Measurements from ENCODE around the gene PPY.

The PPY gene

DNA sequence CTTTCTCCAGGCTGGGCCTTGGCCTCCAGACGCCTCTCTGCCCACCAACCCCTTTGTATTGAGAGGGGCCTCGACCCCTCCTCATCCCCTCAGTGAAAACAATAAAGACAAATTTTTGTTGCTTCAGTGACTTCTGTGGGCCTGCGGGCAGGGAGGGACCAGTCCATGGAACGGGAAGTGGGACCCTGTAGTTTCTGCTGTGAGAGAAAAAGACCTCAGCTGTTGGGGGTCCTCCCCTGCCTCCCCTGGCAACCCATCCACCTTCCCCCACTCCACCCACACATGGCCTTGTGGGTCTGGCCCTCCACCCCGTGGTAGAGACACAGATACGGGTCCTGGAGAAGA is 3.5 kb downstream of the PPY start:
- DNase-seq (ENCODE audit: low read depth, low spot score) = no peak
- H3K4me3 ChIP-seq (ENCODE audit: low read depth, low read length) = no peak overlapping the region
- CTCF ChIA-PET = interaction anchor here (1.1 to 16.0 kb wide), 8 partner anchors 9 to 105 kb away, joined by 3 to 320 read pairs (median 7); partner anchors contain the start of genes CD300LG and NAGS
- POLR2A ChIA-PET = no interaction called here
- no peak for TF ChIP-seq CTCF (IDR thresholded peaks at IDR 0.05; ENCODE audit: insufficient read depth, low read length, missing control alignments)

GRCh38 chr17:43936434-43936833 is 5.8 kb downstream of the PPY start:
- TF ChIP-seq CTCF (IDR thresholded peaks at IDR 0.05; ENCODE audit: insufficient read depth, low read length, missing control alignments) = no peak
- H3K4me3 ChIP-seq (ENCODE audit: low read depth, low read length) = no peak overlapping the region
- ChIA-PET POLR2A (no interaction called here), CTCF (interaction anchor here (0.8 to 16.0 kb wide), 8 partner anchors 8 to 210 kb away, joined by 3 to 320 read pairs (median 5); partner anchors contain the start of genes CD300LG, NAGS and PPY)
- DNase-seq (ENCODE audit: low read depth, low spot score) = no peak

GRCh38 chr17:43935926-43936261 is 6.4 kb downstream of the PPY start:
- ChIA-PET CTCF (interaction anchor here (1.4 to 16.0 kb wide), 5 partner anchors 8 to 89 kb away, joined by 3 to 320 read pairs (median 6); partner anchors contain the start of genes CD300LG, NAGS and PPY), POLR2A (no interaction called here)
- DNase-seq (ENCODE audit: low read depth, low spot score) = no peak
- no peak for TF ChIP-seq CTCF (IDR thresholded peaks at IDR 0.05; ENCODE audit: insufficient read depth, low read length, missing control alignments)
- H3K4me3 ChIP-seq (ENCODE audit: low read depth, low read length) = no peak overlapping the region

- H3K4me3 ChIP-seq (ENCODE audit: low read depth, low read length) = no peak overlapping the region
- DNase-seq (ENCODE audit: low read depth, low spot score) = no peak
- ChIA-PET CTCF (interaction anchor here (1.4 to 16.0 kb wide), 3 partner anchors 9 to 64 kb away, joined by 3 to 320 read pairs (median 45); partner anchors contain the start of genes MPP2, NAGS and PPY), POLR2A (no interaction called here)
- TF ChIP-seq CTCF (IDR thresholded peaks at IDR 0.05; ENCODE audit: insufficient read depth, low read length, missing control alignments) = no peak
These were observed 6.9 kb downstream of the PPY start for GRCh38 chr17:43935204-43935925.

DNA sequence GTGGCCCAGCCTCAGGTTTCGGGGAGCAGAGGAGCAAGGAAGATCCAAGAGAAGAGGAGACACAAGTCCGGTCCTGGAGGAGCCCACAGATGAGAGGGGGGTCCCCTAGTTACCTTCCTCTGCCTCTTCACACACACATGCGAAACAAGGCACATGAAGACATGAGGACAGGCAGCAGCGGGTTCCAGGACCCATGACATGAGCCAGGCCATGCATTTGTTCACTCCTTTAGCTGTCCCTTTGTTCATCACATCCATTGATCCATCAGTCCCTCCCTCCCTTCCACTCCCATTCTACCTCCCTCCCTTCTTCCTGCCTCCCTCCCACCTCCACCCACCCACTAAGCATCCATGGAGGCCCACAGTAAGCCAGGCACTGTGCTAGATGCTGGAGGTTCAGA is 9.4 kb downstream of the PPY start:
- ChIA-PET CTCF (interaction anchor here (0.8 to 5.4 kb wide), 6 partner anchors 8 to 55 kb away, joined by 3 to 45 read pairs (median 3); partner anchors contain the start of gene PPY), POLR2A (no interaction called here)
- no peak for DNase-seq (ENCODE audit: low read depth, low spot score)
- no peak for TF ChIP-seq CTCF (IDR thresholded peaks at IDR 0.05; ENCODE audit: insufficient read depth, low read length, missing control alignments)
- H3K4me3 ChIP-seq (ENCODE audit: low read depth, low read length) = no peak overlapping the region

DNA sequence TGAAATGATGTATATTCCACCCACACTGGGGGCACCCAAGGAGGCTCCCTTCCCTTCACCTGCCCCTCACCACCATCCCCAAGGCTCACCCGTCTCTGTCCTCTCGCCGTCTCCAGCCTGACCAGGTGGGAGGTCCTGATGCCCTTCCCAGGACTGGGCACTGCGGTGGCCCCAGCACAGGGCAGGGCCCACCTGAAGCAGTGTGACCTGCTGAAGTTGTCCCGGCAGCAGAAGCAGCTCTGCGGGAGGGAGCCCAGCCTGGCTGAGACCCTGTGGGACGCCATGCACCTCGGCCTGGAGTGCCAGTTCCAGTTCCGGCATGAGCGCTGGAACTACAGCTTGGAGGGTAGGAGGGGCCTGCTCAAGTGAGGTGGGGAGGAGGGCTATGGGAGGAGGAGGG is 9.9 kb downstream of the PPY start:
- DNase-seq (ENCODE audit: low read depth, low spot score) = no peak
- CTCF ChIA-PET = interaction anchor here (1.1 to 5.4 kb wide), 4 partner anchors 12 to 54 kb away, joined by 3 to 45 read pairs (median 4); partner anchors contain the start of gene PPY
- no peak for TF ChIP-seq CTCF (IDR thresholded peaks at IDR 0.05; ENCODE audit: insufficient read depth, low read length, missing control alignments)
- POLR2A ChIA-PET = no interaction called here
- H3K4me3 ChIP-seq (ENCODE audit: low read depth, low read length) = no peak overlapping the region

Data from AG04449 (cell line).